Stimulated activated naive CD8-positive, alpha-beta T cell treated with anti-CD3 and anti-CD28 coated beads, Interleukin-15, Interleukin-2, amounts not matched to agents 100 ng/mL and 50 ng/mL, for 24 hours (primary cell): ENCODE measurements around the gene CDKN2A.
"Not testable (repeated sequence)": the region's sequence is repeated elsewhere in the genome, so short reads cannot be mapped to it uniquely, and the experiment has no call there.

Experiments used
- H3K27ac Mint-ChIP-seq: one replicate; pipeline ENCODE4 v1.8.0; 2021; ENCODE audit warnings: mild to moderate bottlenecking, mixed read lengths
- H3K27me3 Mint-ChIP-seq: one replicate; pipeline ENCODE4 v1.8.0; 2021; ENCODE audit warnings: mixed read lengths
- H3K36me3 Mint-ChIP-seq: one replicate; pipeline ENCODE4 v1.8.0; 2021; ENCODE audit warnings: low read depth, mixed read lengths
- H3K4me1 Mint-ChIP-seq: one replicate; pipeline ENCODE4 v1.8.0; 2021; ENCODE audit warnings: low read depth, mixed read lengths
- H3K4me3 Mint-ChIP-seq: one replicate; pipeline ENCODE4 v1.8.0; 2021; ENCODE audit warnings: mild to moderate bottlenecking, mixed read lengths
- H3K9me3 Mint-ChIP-seq: one replicate; pipeline ENCODE4 v1.8.0; 2021; ENCODE audit warnings: mixed read lengths

Gene CDKN2A

DNA sequence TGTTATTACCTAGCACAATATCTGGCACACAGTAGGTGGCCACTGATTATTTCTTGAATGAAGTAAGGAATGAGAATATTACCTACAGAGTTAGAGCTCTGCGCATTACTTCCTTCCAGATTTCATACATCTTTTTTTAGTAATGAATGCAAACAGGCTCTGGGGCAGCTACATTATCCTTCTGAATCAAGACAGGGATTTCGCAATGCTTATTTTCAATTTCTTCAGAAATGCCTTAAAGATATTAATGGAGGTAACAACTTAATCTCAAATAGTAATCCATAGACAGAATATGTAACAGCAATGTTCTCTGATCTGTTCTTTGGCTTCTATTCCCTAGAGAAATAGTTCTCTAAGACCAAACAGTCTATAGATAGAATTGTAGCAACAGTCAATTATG, 32.6 kb downstream of the CDKN2A start:
- H3K27ac Mint-ChIP-seq = no peak overlapping the region
- H3K36me3 Mint-ChIP-seq = peaks cover 11% of the 10 kb centered on the region
- peaks cover 65% of the 10 kb centered on the region for H3K27me3 Mint-ChIP-seq
- H3K4me3 Mint-ChIP-seq = no peak overlapping the region
- peaks cover under 1% of the 10 kb centered on the region for H3K9me3 Mint-ChIP-seq
- H3K4me1 Mint-ChIP-seq = peaks cover 15% of the 10 kb centered on the region

DNA sequence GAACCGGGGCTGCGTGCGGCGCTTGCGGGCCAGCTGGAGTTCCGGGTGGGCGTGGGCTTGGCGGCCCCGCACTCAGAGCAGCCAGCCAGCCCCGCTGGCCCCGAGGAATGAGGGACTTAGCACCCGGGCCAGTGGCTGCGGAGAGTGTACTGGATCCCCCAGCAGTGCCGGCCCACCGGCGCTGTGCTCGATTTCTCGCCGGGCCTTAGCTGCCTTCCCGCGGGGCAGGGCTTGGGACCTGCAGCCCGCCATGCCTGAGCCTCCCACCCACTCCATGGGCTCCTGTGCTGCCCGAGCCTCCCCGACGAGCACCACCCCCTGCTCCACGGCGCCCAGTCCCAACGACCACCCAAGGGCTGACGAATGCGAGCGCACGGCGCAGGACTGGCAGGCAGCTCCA, 34.9 kb downstream of the CDKN2A start:
- H3K4me1 Mint-ChIP-seq, H3K27ac Mint-ChIP-seq, H3K4me3 Mint-ChIP-seq, H3K9me3 Mint-ChIP-seq: not testable (repeated sequence)
- H3K27me3 Mint-ChIP-seq = peaks cover 42% of the 10 kb centered on the region
- peaks cover 10% of the 10 kb centered on the region for H3K36me3 Mint-ChIP-seq

DNA sequence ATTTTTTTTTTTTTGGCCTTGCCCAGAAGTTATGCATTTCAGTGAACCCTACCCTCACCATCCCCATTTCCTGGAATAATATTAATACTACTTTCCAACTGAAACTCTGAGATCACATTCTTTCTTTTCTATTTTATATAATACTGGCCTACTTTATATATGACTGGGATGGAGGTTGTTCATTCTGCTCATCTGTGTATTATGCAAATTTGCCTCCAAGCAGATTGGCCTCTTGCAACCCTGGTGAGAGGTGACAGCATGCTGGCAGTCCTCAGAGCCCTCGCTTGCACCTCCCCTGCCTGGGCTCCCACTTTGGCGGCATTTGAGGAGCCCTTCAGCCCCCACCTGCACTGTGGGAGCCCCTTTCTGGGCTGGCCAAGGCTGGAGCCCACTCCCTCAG, 35.4 kb downstream of the CDKN2A start:
- Mint-ChIP-seq H3K27me3 (peaks cover 40% of the 10 kb centered on the region), H3K27ac (no peak overlapping the region), H3K4me1 (no peaks in the 10 kb centered on the region), H3K4me3 (no peak overlapping the region), H3K9me3 (no peaks in the 10 kb centered on the region), H3K36me3 (peaks cover 9% of the 10 kb centered on the region)

DNA sequence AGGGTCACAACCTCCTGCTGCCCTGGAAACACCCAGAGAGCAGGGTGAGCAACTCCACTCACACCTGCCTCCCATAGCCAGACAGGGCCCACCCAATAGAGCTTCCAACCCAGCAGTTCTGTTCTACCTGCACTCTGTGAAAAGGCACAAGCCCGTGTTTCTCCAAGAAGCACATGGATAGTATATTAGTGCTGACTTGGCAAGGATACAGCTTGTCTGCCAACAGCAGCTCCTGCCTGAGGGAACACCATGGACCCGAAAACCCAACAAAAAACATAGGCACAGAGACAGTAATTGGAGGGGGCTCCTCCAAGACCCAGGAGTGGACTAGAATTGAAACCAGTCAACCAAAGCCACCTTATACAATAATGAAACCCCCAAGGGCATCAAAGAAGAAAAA, 48.6 kb downstream of the CDKN2A start:
- H3K36me3 Mint-ChIP-seq = no peaks in the 10 kb centered on the region
- no peak overlapping the region for H3K4me3 Mint-ChIP-seq
- H3K4me1 Mint-ChIP-seq = no peaks in the 10 kb centered on the region
- H3K27ac Mint-ChIP-seq = no peak overlapping the region
- H3K9me3 Mint-ChIP-seq = peaks cover 5% of the 10 kb centered on the region
- peaks cover 29% of the 10 kb centered on the region for H3K27me3 Mint-ChIP-seq

DNA sequence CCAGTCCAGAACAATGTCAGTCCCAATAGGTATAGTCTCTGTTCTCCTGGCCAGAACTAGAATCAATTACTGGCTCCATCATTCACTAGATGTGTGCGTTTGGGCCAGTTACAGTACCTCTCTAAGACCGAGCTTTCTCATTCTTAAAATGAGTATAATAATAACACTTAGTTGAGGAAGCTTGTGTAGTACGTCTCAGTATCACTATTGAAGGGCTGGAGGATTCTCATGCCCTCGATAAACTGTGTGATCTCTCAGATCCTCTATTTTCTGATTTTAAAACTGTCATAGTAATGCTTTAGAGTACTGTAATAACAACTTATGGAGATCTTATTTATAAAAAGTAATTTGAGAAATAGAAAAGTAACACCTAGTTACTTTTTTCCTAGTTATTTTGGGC, 50.7 kb downstream of the CDKN2A start:
- no peaks in the 10 kb centered on the region for H3K36me3 Mint-ChIP-seq
- no peaks in the 10 kb centered on the region for H3K4me1 Mint-ChIP-seq
- peaks cover 28% of the 10 kb centered on the region for H3K27me3 Mint-ChIP-seq
- H3K4me3 Mint-ChIP-seq = no peak overlapping the region
- peaks cover 5% of the 10 kb centered on the region for H3K9me3 Mint-ChIP-seq
- no peak overlapping the region for H3K27ac Mint-ChIP-seq

DNA sequence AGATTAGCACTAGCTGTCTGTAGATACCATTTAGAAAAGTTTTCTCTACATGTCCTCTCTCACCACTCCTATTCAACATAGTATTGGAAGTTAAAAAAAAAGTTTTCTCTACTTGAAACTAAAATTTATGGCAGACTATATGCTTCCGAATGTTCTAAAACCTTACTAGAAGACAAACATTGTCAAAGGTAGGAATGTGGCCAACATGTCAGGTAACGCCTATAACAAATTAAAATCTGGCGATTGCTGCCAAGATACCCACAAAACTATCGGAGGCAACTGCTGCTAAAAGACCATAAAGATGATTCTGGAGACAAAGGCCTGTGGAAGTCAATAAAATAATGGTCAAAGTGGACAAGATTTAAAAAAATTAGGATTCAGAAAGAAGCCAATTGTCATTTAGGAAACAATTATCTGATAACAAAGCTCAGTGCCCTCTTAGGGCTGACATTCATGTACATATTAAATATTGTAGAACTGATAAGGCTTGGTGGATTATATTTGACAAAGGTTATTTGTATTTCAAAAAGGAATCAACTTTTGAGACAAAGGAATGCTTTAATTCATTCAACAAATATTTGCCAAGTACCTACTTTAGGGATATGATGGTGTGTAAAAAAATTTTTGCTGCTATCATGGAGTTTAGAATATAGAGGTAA, 52.7 kb downstream of the CDKN2A start:
- Mint-ChIP-seq H3K27me3 (peaks cover 21% of the 10 kb centered on the region), H3K4me3 (no peak overlapping the region), H3K4me1 (no peaks in the 10 kb centered on the region), H3K27ac (no peak overlapping the region), H3K9me3 (no peaks in the 10 kb centered on the region), H3K36me3 (no peaks in the 10 kb centered on the region)

DNA sequence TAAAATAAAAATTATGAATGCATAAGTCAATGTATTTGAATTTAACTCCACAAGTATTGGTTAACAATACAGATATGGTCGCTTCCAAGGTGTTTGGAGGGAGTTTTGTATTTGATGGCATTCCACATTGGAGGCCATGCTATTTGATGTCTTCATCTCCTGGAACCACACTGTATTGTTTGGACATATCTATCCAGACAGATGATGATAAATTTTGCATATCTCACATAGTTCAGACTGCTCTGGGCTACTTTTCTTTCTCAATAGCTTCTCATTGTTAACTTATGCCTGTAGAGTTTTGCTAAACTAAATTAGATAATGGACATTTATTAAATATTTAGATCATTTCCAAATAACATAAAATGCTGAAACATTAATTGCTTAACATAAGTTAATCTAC, 58.0 kb downstream of the CDKN2A start:
- Mint-ChIP-seq H3K9me3 (no peaks in the 10 kb centered on the region), H3K4me1 (no peaks in the 10 kb centered on the region), H3K4me3 (no peak overlapping the region), H3K27ac (no peak overlapping the region), H3K27me3 (no peaks in the 10 kb centered on the region), H3K36me3 (peaks cover 24% of the 10 kb centered on the region)

DNA sequence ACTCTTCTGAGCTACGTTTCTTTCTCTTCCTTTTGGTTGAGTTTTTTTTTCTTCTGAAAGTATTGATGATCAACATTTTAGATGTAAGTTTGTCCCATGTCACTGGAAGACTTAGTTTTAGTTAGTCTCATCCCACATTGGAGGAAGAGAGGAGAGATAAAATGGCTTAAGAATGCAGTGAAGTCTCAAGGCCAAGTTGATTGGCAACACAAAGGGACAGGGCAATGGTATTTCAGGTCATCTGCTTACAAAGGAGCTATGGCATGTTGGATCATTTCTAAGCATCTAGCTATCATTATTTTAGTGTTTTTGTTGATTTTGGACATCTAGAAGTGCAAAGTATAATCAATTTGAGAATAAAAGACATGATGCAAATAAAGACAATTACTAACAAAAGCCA, 58.6 kb downstream of the CDKN2A start:
- Mint-ChIP-seq H3K9me3 (no peaks in the 10 kb centered on the region), H3K27me3 (no peaks in the 10 kb centered on the region), H3K4me1 (no peaks in the 10 kb centered on the region), H3K4me3 (no peak overlapping the region), H3K36me3 (peaks cover 29% of the 10 kb centered on the region), H3K27ac (no peak overlapping the region)

DNA sequence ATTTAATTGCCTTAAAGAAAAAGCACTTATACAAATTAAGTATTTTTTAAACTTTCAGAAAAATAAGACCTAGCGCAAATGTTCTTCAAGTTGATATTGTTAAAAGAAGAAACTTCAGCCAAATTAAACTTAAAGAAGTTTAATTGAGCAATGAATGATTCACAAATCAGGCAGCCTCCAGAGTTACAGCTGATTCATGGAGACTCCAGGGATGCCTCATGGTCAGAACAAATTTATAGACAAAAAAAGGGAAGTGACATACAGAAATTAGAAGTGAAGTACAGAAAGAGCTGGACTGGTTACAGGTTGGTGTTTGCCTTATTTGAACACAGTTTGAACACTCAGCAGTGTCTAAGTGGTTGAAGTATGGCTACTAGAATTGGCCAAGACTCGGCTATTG, 60.3 kb downstream of the CDKN2A start:
- Mint-ChIP-seq H3K9me3 (no peaks in the 10 kb centered on the region), H3K36me3 (peaks cover 29% of the 10 kb centered on the region), H3K4me1 (no peaks in the 10 kb centered on the region), H3K27me3 (no peaks in the 10 kb centered on the region), H3K4me3 (no peak overlapping the region), H3K27ac (no peak overlapping the region)

DNA sequence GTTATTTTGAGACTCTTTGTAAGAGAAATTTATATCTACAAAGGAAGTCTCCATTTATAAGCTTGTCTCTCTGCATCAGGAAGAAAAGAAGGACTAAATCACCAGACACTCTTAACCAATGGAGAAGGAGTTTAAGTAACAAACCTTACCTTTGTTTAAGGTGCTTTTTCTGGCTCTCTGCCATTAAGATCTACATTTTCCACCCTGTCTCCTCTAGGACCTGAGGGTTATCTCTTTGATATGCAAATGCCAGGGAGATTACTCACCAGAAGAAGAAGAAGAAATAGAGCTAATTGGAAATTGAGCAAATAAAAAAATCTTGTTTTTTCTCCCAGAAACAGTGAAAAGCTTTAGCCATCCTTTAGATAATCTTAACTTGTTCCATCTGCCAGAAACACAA, 60.9 kb downstream of the CDKN2A start:
- Mint-ChIP-seq H3K4me3 (no peak overlapping the region), H3K27ac (no peak overlapping the region), H3K27me3 (no peaks in the 10 kb centered on the region), H3K9me3 (no peaks in the 10 kb centered on the region), H3K4me1 (no peaks in the 10 kb centered on the region), H3K36me3 (peaks cover 29% of the 10 kb centered on the region)

DNA sequence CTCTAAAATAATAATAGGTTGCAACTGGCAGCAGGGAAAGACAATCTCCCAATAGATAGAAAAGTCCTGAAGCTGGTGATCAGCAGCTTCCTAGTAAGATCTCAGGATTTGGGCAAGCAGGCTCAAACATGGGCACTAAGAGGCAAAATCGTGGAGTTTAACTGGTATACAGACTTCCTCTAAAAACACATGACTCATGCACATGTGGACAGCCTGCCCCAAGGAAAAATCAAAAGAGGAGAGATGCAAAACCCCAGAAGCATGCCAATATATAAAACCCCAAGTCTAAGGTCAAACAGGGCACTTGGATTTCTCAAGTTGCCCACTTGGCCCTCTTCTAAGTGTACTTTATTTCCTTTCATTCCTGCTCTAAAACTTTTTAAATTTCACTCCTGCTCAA, 62.8 kb downstream of the CDKN2A start:
- Mint-ChIP-seq H3K27me3 (no peaks in the 10 kb centered on the region), H3K4me3 (no peak overlapping the region), H3K4me1 (no peaks in the 10 kb centered on the region), H3K36me3 (peaks cover 29% of the 10 kb centered on the region), H3K9me3 (no peaks in the 10 kb centered on the region), H3K27ac (no peak overlapping the region)

DNA sequence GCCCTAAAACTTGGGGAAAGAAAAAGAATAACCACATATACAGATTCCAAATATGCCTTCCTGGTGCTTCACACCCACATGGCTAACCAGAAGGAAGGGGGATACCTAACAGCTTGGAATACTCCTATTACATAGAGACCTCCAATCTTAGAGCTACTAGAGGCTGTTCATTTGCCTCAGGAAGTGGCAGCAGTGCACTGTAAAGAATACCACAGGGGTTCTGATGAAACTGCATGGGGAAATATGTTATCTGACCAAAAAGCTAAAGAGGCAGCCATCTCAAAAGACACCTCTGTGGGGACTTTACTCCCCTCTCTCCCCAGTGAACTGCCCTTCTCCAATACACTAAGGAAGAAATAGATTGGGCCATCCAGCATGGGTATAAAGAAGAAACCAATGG, 66.4 kb downstream of the CDKN2A start:
- no peaks in the 10 kb centered on the region for H3K9me3 Mint-ChIP-seq
- no peak overlapping the region for H3K4me3 Mint-ChIP-seq
- H3K27me3 Mint-ChIP-seq = no peaks in the 10 kb centered on the region
- H3K27ac Mint-ChIP-seq = no peak overlapping the region
- H3K4me1 Mint-ChIP-seq = no peaks in the 10 kb centered on the region
- peaks cover 20% of the 10 kb centered on the region for H3K36me3 Mint-ChIP-seq

DNA sequence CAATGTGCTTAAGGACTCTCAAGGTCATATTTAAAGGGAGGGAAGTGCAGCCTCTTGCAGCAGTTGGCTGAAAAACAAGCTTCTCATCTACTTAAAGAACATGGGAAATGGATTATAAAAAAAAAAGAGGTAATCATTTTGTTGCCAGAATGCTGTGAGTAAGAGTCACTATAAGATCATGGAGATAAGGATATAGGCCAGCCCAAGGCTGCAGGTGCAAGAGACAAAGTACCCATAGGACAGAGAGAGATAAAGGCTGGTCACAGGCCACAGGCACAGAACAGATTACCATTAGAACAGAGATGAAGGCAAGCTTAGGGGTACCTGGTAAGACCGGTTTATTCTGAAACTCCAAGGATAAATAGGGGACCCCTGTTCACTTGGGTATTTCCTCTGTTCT, 70.5 kb downstream of the CDKN2A start:
- Mint-ChIP-seq H3K9me3 (peaks cover 3% of the 10 kb centered on the region), H3K27me3 (no peaks in the 10 kb centered on the region), H3K4me1 (peaks cover 16% of the 10 kb centered on the region), H3K36me3 (peaks cover 3% of the 10 kb centered on the region), H3K27ac (no peak overlapping the region), H3K4me3 (no peak overlapping the region)

DNA sequence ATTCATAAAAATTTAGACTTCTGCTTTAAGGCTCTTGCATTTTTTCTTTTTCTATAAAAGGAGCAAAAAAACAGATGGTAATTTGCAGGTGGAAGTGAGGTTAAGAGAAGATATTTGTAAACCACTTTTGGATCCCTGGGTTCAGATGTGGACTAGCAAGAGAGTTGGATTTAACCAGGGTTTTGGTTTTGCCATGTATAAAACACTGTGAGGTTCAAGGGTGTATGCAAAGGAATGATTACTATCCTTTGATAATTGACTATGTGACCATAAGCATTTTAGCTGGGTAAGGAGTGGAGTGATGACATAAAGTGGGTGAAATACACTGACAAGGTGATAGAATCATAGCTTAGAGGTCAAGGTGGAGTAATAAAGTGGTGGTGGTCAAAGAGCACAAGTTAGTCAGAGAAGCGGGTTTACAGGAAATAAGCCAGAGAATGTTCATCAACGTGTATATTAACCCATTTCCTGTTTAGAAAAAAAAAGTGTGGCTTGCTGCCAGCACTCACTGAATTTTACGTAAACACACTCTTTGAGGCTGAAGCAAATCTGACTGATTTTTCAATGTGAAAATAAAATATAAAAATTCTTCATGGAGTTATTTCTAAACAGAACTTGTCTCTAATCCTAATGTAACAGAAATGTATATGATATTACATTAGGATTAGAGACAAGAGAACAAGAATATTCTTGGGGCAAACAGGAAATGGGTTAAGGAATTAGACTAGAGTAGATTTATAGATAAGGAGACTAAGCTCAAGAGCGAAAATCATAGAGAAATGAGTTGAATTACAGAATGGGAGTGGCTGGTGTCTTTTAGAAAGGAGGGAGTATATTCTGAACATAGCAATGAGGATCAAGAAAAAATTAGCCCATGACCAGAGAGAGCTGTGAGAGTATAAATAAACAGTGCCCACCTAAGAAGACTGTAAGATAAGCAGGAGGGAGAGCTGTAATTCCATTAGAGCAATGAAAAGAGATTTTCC, 74.5 kb downstream of the CDKN2A start:
- peaks cover 25% of the 10 kb centered on the region for H3K9me3 Mint-ChIP-seq
- H3K36me3 Mint-ChIP-seq = peaks cover 6% of the 10 kb centered on the region
- peaks cover 19% of the 10 kb centered on the region for H3K4me1 Mint-ChIP-seq
- H3K4me3 Mint-ChIP-seq = no peak overlapping the region
- no peaks in the 10 kb centered on the region for H3K27me3 Mint-ChIP-seq
- H3K27ac Mint-ChIP-seq = peak overlapping the region; percentile 19
